ENCODE measurements around the gene RPS16.
"Not testable (repeated sequence)": the region's sequence is repeated elsewhere in the genome, so short reads cannot be mapped to it uniquely, and the experiment has no call there.

The RPS16 gene

GRCh38 chr19:39469567-39469966 lies 33.8 kb upstream of the RPS16 start:
- Mint-ChIP-seq H3K4me3 (no peak overlapping the region), H3K27me3 (no peaks in the 10 kb centered on the region), H3K9me3 (no peaks in the 10 kb centered on the region), H3K27ac (peak overlapping the region; percentile 94), H3K36me3 (ENCODE audit: low read depth) (peaks cover 86% of the 10 kb centered on the region), H3K4me1 (ENCODE audit: low read depth) (peaks cover 33% of the 10 kb centered on the region)

- Mint-ChIP-seq H3K4me3 (no peak overlapping the region), H3K9me3 (no peaks in the 10 kb centered on the region), H3K27ac (peak overlapping the region; percentile 94), H3K36me3 (ENCODE audit: low read depth) (peaks cover 83% of the 10 kb centered on the region), H3K27me3 (no peaks in the 10 kb centered on the region), H3K4me1 (ENCODE audit: low read depth) (peaks cover 33% of the 10 kb centered on the region)
Measured at GRCh38 chr19:39469036-39469435, 33.3 kb upstream of the RPS16 start.

DNA sequence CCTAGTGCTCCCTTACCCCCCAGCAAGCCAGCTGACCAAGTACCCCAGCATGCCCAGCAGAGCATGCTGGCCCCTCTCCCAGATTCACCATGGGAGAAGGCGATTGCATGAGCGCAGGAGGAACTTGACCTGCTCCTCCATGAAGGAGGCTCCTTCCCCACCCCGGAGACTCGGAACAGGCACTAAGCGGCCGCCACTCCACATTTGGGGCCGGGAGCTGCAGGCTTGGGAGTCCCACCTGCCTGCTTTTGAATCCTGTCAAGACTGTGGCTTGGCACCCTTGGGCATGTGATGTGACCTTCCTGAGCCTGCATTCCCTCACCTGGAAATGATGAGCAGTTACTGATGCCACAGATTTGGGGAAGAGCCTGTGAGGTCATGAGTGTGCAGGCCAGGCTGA lies 32.2 kb upstream of the RPS16 start:
- Mint-ChIP-seq H3K4me1 (ENCODE audit: low read depth) (peaks cover 33% of the 10 kb centered on the region), H3K27me3 (no peaks in the 10 kb centered on the region), H3K27ac (no peak overlapping the region), H3K36me3 (ENCODE audit: low read depth) (peaks cover 85% of the 10 kb centered on the region), H3K9me3 (no peaks in the 10 kb centered on the region), H3K4me3 (no peak overlapping the region)

DNA sequence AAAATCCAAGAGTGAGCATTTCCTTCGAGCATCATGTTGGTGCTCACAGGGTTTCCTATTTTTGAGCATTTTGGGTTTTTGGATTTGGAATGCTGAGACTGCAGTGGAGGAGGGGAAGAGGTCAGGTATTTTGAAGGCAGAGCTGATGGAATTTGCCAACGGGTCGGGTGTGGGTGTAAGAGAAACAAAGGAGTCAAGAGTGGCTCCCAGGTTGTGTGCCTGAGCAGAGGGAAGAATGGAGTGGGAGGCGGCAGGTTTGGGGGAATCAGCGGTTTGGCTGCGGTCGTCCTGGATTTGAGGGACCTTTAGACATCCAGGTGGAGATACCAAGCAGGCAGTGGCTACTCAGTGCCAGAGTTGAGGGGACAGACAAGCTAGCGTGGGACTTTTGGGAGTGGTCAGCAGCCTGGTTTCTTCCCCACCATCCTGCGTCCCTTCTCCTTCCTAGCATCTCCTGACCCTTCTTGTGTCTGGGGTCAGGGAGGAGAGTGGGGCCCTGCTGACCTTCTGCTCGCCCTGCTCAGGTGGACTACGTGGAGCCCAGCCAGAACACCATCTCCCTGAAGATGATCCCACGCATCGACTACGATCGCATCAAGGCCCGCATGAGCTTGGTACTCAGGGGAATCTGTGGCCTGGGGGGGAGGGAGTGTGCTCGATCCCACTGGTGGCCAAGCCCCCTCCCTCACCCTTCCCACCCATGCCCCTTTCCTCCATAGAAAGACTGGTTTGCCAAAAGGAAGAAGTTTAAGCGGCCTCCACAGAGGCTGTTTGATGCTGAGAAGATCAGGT lies 30.4 kb upstream of the RPS16 start:
- Mint-ChIP-seq H3K4me1 (ENCODE audit: low read depth) (peaks cover 19% of the 10 kb centered on the region), H3K9me3 (no peaks in the 10 kb centered on the region), H3K27ac (no peak overlapping the region), H3K4me3 (no peak overlapping the region), H3K36me3 (ENCODE audit: low read depth) (peaks cover 79% of the 10 kb centered on the region), H3K27me3 (no peaks in the 10 kb centered on the region)

DNA sequence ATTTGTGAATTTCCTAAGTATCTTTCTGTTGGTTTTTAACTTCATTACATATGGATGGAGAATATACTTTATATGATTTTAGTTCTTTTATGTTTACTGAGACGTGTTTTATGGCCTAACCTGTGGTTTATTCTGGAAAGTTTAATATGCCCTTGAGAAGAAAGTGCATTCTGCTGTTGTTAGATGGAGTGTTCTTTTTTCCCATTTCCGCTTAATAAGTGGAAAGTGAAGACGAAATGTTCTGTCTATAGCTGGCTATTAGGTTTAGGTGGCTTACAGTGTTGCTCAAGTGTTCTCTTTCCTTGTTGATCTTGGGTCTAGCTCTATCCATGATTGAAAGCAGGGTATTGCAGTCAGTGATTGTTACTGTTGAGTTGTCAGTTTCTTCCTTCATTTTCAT lies 27.7 kb upstream of the RPS16 start:
- no peaks in the 10 kb centered on the region for H3K9me3 Mint-ChIP-seq
- H3K27ac Mint-ChIP-seq: peak overlapping the region; percentile 0
- no peak overlapping the region for H3K4me3 Mint-ChIP-seq
- H3K36me3 Mint-ChIP-seq (ENCODE audit: low read depth): peaks cover 73% of the 10 kb centered on the region
- no peaks in the 10 kb centered on the region for H3K4me1 Mint-ChIP-seq (ENCODE audit: low read depth)
- H3K27me3 Mint-ChIP-seq: no peaks in the 10 kb centered on the region

DNA sequence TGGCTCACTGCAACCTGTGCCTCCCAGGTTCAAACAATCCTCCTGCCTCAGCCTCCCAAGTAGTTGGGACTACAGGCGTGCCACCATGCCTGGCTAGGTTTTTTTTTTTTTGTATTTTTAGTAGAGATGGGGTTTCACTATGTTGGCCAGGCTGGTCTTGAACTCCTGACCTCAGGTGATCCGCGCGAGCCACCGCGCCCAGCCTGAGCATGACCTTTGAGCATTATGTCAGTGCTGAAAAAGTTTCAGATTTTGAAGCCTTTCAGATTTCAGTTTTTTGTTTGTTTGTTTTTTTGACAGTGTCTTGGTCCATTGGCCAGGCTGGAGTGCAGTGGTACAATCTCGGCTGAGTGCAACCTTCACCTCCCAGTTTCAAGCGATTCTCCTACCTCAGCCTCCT lies 15.5 kb upstream of the RPS16 start:
- H3K27me3 Mint-ChIP-seq, H3K4me3 Mint-ChIP-seq, H3K27ac Mint-ChIP-seq, H3K9me3 Mint-ChIP-seq: not testable (repeated sequence)
- H3K36me3 Mint-ChIP-seq (ENCODE audit: low read depth): peaks cover 69% of the 10 kb centered on the region
- H3K4me1 Mint-ChIP-seq (ENCODE audit: low read depth): peaks cover 69% of the 10 kb centered on the region

DNA sequence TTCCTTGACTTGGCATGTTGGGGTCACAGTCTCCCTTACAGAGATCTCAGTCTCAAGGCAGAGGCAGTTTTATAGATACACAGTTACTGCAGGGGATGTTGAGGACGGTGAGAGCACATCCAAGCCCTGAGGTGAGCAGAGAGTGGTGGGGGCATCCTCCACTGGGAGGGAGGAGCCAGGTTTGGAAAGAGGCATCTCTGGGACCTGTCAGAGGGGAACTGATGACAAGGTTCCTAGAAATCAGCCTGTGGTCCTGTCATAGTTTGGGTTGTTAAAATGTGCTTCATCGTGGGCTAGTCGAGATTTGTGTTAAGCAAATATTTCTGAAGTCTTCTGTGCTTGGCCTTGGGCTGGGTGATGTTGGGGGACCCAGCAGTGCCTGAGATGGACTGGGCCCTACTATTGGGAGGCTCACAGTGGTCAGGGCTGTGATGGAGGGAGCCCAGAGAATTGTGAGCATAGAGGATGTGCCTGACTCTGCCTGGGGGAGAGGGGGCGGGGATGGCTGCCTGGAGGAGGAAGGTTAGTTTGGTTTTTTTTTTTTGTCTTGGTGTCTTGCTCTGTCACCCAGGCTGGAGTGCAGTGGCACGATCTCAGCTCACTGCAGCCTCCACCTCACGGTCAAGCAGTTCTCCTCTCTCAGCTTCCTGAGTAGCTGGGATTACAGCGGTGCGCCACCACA lies 13.5 kb upstream of the RPS16 start:
- no peaks in the 10 kb centered on the region for H3K9me3 Mint-ChIP-seq
- no peaks in the 10 kb centered on the region for H3K27me3 Mint-ChIP-seq
- H3K27ac Mint-ChIP-seq: peak overlapping the region; percentile 100
- peak overlapping the region; percentile 100 for H3K4me3 Mint-ChIP-seq
- H3K36me3 Mint-ChIP-seq (ENCODE audit: low read depth): peaks cover 70% of the 10 kb centered on the region
- peaks cover 71% of the 10 kb centered on the region for H3K4me1 Mint-ChIP-seq (ENCODE audit: low read depth)

GRCh38 chr19:39448271-39448670 lies 12.5 kb upstream of the RPS16 start:
- Mint-ChIP-seq H3K27me3 (no peaks in the 10 kb centered on the region), H3K27ac (peak overlapping the region; percentile 100), H3K4me1 (ENCODE audit: low read depth) (peaks cover 71% of the 10 kb centered on the region), H3K9me3 (no peaks in the 10 kb centered on the region), H3K36me3 (ENCODE audit: low read depth) (peaks cover 62% of the 10 kb centered on the region), H3K4me3 (peak overlapping the region; percentile 100)

DNA sequence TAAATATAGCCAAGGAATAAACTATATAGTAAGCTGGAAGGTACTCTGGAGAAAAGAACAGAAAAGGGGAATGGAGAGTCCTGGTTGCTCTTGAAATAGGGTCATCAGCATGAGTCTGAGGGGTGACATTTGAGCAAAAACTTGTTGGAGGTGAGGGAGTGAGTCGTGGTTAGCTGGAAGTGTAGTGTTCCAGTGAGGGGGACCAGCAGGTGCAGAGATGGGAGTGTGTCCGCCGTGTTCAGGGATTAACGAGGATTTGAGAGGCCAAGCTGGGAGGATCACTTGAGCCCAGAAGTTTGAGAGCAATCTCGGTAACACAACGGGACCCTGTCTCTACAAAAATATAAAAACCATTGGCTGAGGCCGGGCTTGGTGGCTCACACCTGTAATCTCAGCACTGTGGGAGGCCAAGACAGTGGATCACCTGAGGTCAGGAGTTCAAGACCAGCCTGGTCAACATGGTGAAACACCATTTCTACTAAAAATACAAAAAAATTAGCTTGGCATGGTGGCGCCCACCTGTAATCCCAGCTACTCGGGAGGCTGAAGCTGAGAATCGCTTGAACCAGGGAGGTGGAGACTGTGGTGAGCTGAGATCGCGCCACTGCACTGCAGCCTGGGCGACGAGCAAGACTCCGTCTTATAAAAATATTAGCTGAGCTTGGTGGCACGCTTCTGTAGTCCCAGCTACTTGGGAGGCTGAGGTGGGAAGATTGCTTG lies 10.8 kb upstream of the RPS16 start:
- H3K36me3 Mint-ChIP-seq (ENCODE audit: low read depth): peaks cover 45% of the 10 kb centered on the region
- H3K27ac Mint-ChIP-seq: peak overlapping the region; percentile 100
- peaks cover 56% of the 10 kb centered on the region for H3K4me1 Mint-ChIP-seq (ENCODE audit: low read depth)
- peak overlapping the region; percentile 100 for H3K4me3 Mint-ChIP-seq
- no peaks in the 10 kb centered on the region for H3K27me3 Mint-ChIP-seq
- H3K9me3 Mint-ChIP-seq: no peaks in the 10 kb centered on the region

DNA sequence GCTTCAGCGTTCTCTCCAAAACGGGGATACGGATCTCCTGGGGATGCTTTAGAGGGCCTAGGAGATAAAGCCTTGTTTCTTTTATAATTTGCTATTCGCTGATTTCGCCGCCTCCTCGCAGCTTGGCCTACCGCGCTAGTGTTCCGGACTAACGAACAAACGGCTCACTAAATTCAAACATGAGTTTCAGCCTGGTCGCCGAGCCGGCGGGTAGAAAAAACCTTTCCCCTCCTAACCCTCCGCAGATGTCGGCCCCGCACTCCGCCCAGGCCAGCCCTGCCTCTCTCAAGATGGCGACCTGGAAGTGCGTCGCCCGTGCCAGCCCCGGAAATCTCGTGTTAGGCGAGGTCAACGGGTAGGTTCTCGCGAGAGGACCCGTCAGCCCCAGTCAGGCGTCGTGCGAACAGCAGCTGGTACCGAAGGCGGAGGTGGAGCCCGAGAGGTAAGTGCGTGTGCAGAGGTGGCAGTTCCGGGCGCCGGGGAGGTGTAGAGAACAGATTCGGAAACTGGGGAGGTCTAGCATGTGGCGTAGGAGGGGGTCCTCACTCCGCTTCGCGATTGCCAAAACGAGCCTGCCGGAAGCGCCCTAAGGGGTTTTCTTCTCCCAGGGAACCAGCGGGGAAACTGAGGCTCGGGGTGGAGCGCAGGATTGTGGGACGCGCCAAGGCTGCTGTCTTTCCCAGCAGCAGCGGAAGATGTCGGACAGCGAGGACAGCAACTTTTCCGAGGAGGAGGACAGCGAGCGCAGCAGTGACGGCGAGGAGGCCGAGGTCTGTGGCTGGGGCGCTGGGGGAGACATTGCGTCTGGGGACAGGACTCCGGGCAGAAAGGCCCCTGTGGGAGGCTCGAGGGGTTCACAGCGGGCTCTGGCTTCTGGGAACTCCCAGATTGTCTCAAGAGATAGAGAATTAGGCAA lies 9.7 kb upstream of the RPS16 start, which contains the start of gene SUPT5H:
Gene SUPT5H, plus strand, starts transcription at position 387 of the 916 bp plus-strand sequence. Its CDS starts 309 bp downstream, at position 696.
- Mint-ChIP-seq H3K4me3 (peak within 1 kb of the TSS; percentile 100), H3K9me3 (no peaks in the 10 kb centered on the region), H3K4me1 (ENCODE audit: low read depth) (peaks cover 51% of the 10 kb centered on the region), H3K27ac (peak within 1 kb of the TSS; percentile 100), H3K36me3 (ENCODE audit: low read depth) (peaks cover 41% of the 10 kb centered on the region), H3K27me3 (no peaks in the 10 kb centered on the region)

- Mint-ChIP-seq H3K4me1 (ENCODE audit: low read depth) (peaks cover 47% of the 10 kb centered on the region), H3K4me3 (peak overlapping the region; percentile 100), H3K27me3 (no peaks in the 10 kb centered on the region), H3K36me3 (ENCODE audit: low read depth) (peaks cover 36% of the 10 kb centered on the region), H3K9me3 (no peaks in the 10 kb centered on the region), H3K27ac (peak overlapping the region; percentile 100)
Measured at GRCh38 chr19:39444598-39445195, 8.9 kb upstream of the RPS16 start.

- Mint-ChIP-seq H3K4me3 (no peak overlapping the region), H3K36me3 (ENCODE audit: low read depth) (peaks cover 26% of the 10 kb centered on the region), H3K27ac (no peak overlapping the region)
Measured at GRCh38 chr19:39438270-39438934, 2.7 kb upstream of the RPS16 start.

DNA sequence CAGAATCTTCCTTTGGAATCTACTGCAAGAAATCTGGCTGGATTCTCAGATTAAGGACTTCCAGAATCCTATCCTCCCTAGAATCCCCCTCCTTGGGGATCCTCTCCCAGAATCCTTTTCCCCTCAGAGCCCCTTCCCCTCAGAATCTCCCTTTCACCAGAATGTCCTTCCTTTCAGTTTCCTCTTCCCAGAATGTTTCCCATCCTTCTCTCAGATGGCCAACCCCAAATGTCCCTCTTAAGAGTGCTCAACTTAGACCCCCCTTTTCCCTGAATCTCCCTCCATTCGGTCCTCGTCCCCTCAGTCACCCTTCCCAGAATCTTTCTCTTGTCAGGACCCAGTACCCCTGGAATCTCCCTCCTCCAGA lies 584 bp upstream of the RPS16 start:
- peaks cover 40% of the 10 kb centered on the region for H3K36me3 Mint-ChIP-seq (ENCODE audit: low read depth)
- H3K4me1 Mint-ChIP-seq (ENCODE audit: low read depth): peaks cover 57% of the 10 kb centered on the region
- peak overlapping the region; percentile 100 for H3K27ac Mint-ChIP-seq
- no peaks in the 10 kb centered on the region for H3K27me3 Mint-ChIP-seq
- H3K9me3 Mint-ChIP-seq: no peaks in the 10 kb centered on the region
- peak overlapping the region; percentile 99 for H3K4me3 Mint-ChIP-seq

More at GRCh38 chr19:39438270-39438934, 2.7 kb upstream of the RPS16 start:
- peaks cover 39% of the 10 kb centered on the region for H3K4me1 Mint-ChIP-seq (ENCODE audit: low read depth)
- H3K9me3 Mint-ChIP-seq: no peaks in the 10 kb centered on the region
- no peaks in the 10 kb centered on the region for H3K27me3 Mint-ChIP-seq

Measured in stimulated activated naive CD8-positive, alpha-beta T cell treated with anti-CD3 and anti-CD28 coated beads, Interleukin-15, Interleukin-2, amounts not matched to agents 100 ng/mL and 50 ng/mL, for 24 hours (primary cell).